CD14-positive monocyte (primary cell): ENCODE measurements around the gene DMPK. TPM values are rescaled to one million over a fixed set of nuclear protein-coding genes. Genes with fewer than 3 reads are reported as not detected.
A peak's percentile ranks its signal among the peaks of the same experiment; 100 is the strongest.

Experiments
- DNase-seq, 3 donors: peaks; one replicate each; pipeline ENCODE4 v3.0.0-alpha.2; 2011 to 2022
- H2AFZ ChIP-seq: 2 replicates; pipeline ENCODE4 v1.6.0; 2012; ENCODE audit warnings: mild to moderate bottlenecking, low read depth, low read length, inconsistent platforms; ENCODE audit not compliant: insufficient read depth, poor library complexity, severe bottlenecking
- H3K27ac ChIP-seq, 2 donors: 1 replicate in 1 of 2; 2 replicates in 1 of 2; pipeline ENCODE4 v1.5.1; 2012 to 2013; ENCODE audit warnings: low read length in 2 of 2, control low read depth in 1 of 2, inconsistent platforms in 1 of 2, low read depth in 1 of 2, mild to moderate bottlenecking in 1 of 2
- H3K27me3 ChIP-seq, 2 donors: one replicate each; pipeline versions ENCODE4 v1.6.0 to v1.6.1; 2011 to 2013; ENCODE audit warnings: low read length in 2 of 2; ENCODE audit not compliant: control insufficient read depth in 2 of 2, insufficient read depth in 2 of 2
- H3K36me3 ChIP-seq, 2 donors: replicated peaks in 1 of 2; 1 replicate in 1 of 2; 2 replicates in 1 of 2; pipeline versions ENCODE4 v1.5.1 to v1.6.1; 2012 to 2013; ENCODE audit warnings: low read length in 2 of 2, control low read depth in 1 of 2, inconsistent platforms in 1 of 2, mild to moderate bottlenecking in 1 of 2; ENCODE audit not compliant: insufficient read depth in 2 of 2, control insufficient read depth in 1 of 2
- H3K4me1 ChIP-seq, 2 donors: 1 replicate in 1 of 2; 2 replicates in 1 of 2; pipeline versions ENCODE4 v1.5.1 to v1.6.1; 2012 to 2013; ENCODE audit warnings: low read length in 2 of 2, control low read depth in 1 of 2, inconsistent platforms in 1 of 2, mild to moderate bottlenecking in 1 of 2, moderate library complexity in 1 of 2; ENCODE audit not compliant: insufficient read depth in 2 of 2, control insufficient read depth in 1 of 2
- H3K4me2 ChIP-seq: replicated peaks from 2 replicates; pipeline ENCODE3; 2012; ENCODE audit warnings: low read length, moderate library complexity, mild to moderate bottlenecking; ENCODE audit not compliant: poor library complexity, severe bottlenecking; ENCODE audit errors: extremely low read depth
- H3K4me3 ChIP-seq, 3 experiments: fragments of 200-600 bp in 1 of 3; sonication (generic) in 1 of 3; replicated peaks in 1 of 3; 1 replicate in 2 of 3; 2 replicates in 1 of 3; pipeline ENCODE4 v1.5.1; 2011 to 2013; ENCODE audit warnings: low read length in 3 of 3, mild to moderate bottlenecking in 3 of 3, control low read depth in 2 of 3, low read depth in 2 of 3, inconsistent platforms in 1 of 3, moderate library complexity in 1 of 3
- H3K79me2 ChIP-seq: 2 replicates; pipeline ENCODE4 v1.6.0; 2012; ENCODE audit warnings: mild to moderate bottlenecking, control low read depth, inconsistent platforms, low read length, moderate library complexity; ENCODE audit not compliant: insufficient read depth
- H3K9ac ChIP-seq: 2 replicates; pipeline ENCODE4 v1.6.0; 2017; ENCODE audit warnings: low read length, mild to moderate bottlenecking; ENCODE audit not compliant: insufficient read depth, poor library complexity, severe bottlenecking
- H3K9me3 ChIP-seq, 2 donors: replicated peaks in 1 of 2; 1 replicate in 1 of 2; 2 replicates in 1 of 2; pipeline versions ENCODE4 v1.5.1 to v1.6.1; 2012 to 2013; ENCODE audit warnings: low read length in 2 of 2, control low read depth in 1 of 2; ENCODE audit not compliant: control insufficient read depth in 1 of 2, insufficient read depth in 1 of 2
- H4K20me1 ChIP-seq: 2 replicates; pipeline ENCODE4 v1.6.0; 2012; ENCODE audit warnings: mild to moderate bottlenecking, low read length, control low read depth, moderate library complexity; ENCODE audit not compliant: insufficient read depth
- H3K27ac Mint-ChIP-seq, 7 donors: one replicate each; pipeline ENCODE4 v1.8.0; 2020; ENCODE audit warnings: mild to moderate bottlenecking in 7 of 7, mixed read lengths in 7 of 7, moderate library complexity in 6 of 7, inconsistent platforms in 2 of 7
- H3K27me3 Mint-ChIP-seq, 3 donors: one replicate each; pipeline ENCODE4 v1.8.0; 2021 to 2022; ENCODE audit warnings: low read depth in 3 of 3, mild to moderate bottlenecking in 3 of 3, mixed read lengths in 3 of 3, moderate library complexity in 3 of 3, inconsistent platforms in 1 of 3
- H3K36me3 Mint-ChIP-seq, 2 donors: one replicate each; pipeline ENCODE4 v1.8.0; 2020; ENCODE audit warnings: mixed read lengths in 2 of 2, inconsistent platforms in 1 of 2, mild to moderate bottlenecking in 1 of 2
- H3K4me1 Mint-ChIP-seq: one replicate; pipeline ENCODE4 v1.8.0; 2020; ENCODE audit warnings: mild to moderate bottlenecking, mixed read lengths
- H3K4me3 Mint-ChIP-seq, 2 donors: one replicate each; pipeline ENCODE4 v1.8.0; 2020; ENCODE audit warnings: mild to moderate bottlenecking in 2 of 2, mixed read lengths in 2 of 2, moderate library complexity in 1 of 2
- H3K9me3 Mint-ChIP-seq, 7 donors: one replicate each; pipeline ENCODE4 v1.8.0; 2020 to 2022; ENCODE audit warnings: mixed read lengths in 7 of 7, mild to moderate bottlenecking in 6 of 7, moderate library complexity in 6 of 7, inconsistent platforms in 2 of 7
- CTCF ChIP-seq: fragments of 200-600 bp; IDR thresholded peaks from one replicate; pipeline ENCODE4 v1.8.0; 2022; ENCODE audit warnings: antibody characterized with exemption, mild to moderate bottlenecking
- WGBS: methylation state at CpG from one replicate; pipeline ENCODE4 v1.1.5; 2013; ENCODE audit warnings: missing lambda C conversion rate; ENCODE audit not compliant: insufficient coverage; 5-methylcytosine and 5-hydroxymethylcytosine counted together
- intact Hi-C, 2 donors: fragments of 100-400 bp; cut with micrococcal nuclease; formaldehyde crosslinking; loops; one replicate each; pipeline versions ENCODE4 v1.15.0 to v1.15.1; 2023
- polyA plus RNA-seq, 3 donors: library from polyadenylated mRNA; depleted of rRNA in 1 of 3; unstranded in 2 of 3; stranded (reverse) in 1 of 3; fragments of 300-500 nt in 2 of 3; fragments of >200 nt in 1 of 3; fragmentation: Illumina TruSeq in 2 of 3; gene quantifications; 1 replicate in 2 of 3; 2 replicates in 1 of 3; pipeline ENCODE4 v1.2.3, GENCODE V29; 2012 to 2021

Gene DMPK
- polyA plus RNA-seq, 3 donors: 0.17 to 3.8 TPM; not detected in 1

GRCh38 chr19:45779231-45780145, 2.8 kb downstream of the DMPK start:
- H3K27ac ChIP-seq: no peak overlapping the region
- peaks cover 13 to 24% of the 10 kb centered on the region in 2 donors for H3K9me3 ChIP-seq
- peak; percentile 20 to 53 (median 29) for DNase-seq
- H2AFZ ChIP-seq: no peak overlapping the region
- peaks cover 0 to 40% (median 21%) of the 10 kb centered on the region in 7 donors for H3K9me3 Mint-ChIP-seq
- no peaks in the 10 kb centered on the region for H3K79me2 ChIP-seq
- H3K36me3 ChIP-seq: no peaks in the 10 kb centered on the region
- H3K4me2 ChIP-seq: peak overlapping the region; percentile 41
- no peak overlapping the region for H3K4me3 ChIP-seq
- intact Hi-C loops: no loop called here
- peaks cover 7 to 18% of the 10 kb centered on the region in 2 donors for H3K36me3 Mint-ChIP-seq
- peaks cover 11 to 21% of the 10 kb centered on the region in 2 donors for H3K4me1 ChIP-seq
- H3K9ac ChIP-seq: no peak overlapping the region
- peak; percentile 71 for TF ChIP-seq CTCF
- peak overlapping the region in 1 of 2 donors; percentile 94 for H3K4me3 Mint-ChIP-seq
- H3K27ac Mint-ChIP-seq: peak overlapping the region in 1 of 7 donors; percentile 53
- peaks cover 84 to 100% (median 88%) of the 10 kb centered on the region in 3 donors for H3K27me3 Mint-ChIP-seq
- WGBS: under 1% methylated on average over 20 of the region's 48 CpGs
- H3K27me3 ChIP-seq: peaks cover 48 to 93% of the 10 kb centered on the region in 2 donors
- H4K20me1 ChIP-seq: peaks cover 80% of the 10 kb centered on the region
- peaks cover 18% of the 10 kb centered on the region for H3K4me1 Mint-ChIP-seq

- H3K27ac Mint-ChIP-seq: no peak overlapping the region
- Histone ChIP-seq H3K27ac (no peak overlapping the region), H3K4me2 (no peak overlapping the region), H2AFZ (no peak overlapping the region), H3K4me1 (peaks cover 11 to 21% of the 10 kb centered on the region in 2 donors), H3K36me3 (no peaks in the 10 kb centered on the region), H3K4me3 (no peak overlapping the region), H3K9ac (no peak overlapping the region), H3K27me3 (peaks cover 42 to 91% of the 10 kb centered on the region in 2 donors), H3K79me2 (no peaks in the 10 kb centered on the region), H4K20me1 (peaks cover 73% of the 10 kb centered on the region), H3K9me3 (peaks cover 13 to 23% of the 10 kb centered on the region in 2 donors)
- DNase-seq: no peak
- H3K27me3 Mint-ChIP-seq: peaks cover 84 to 100% (median 88%) of the 10 kb centered on the region in 3 donors
- peaks cover 18% of the 10 kb centered on the region for H3K4me1 Mint-ChIP-seq
- WGBS: 98% methylated on average over 24 of the region's 28 CpGs
- peaks cover 0 to 35% (median 21%) of the 10 kb centered on the region in 7 donors for H3K9me3 Mint-ChIP-seq
- TF ChIP-seq CTCF: no peak
- intact Hi-C loops: no loop called here
- H3K36me3 Mint-ChIP-seq: peaks cover 7 to 14% of the 10 kb centered on the region in 2 donors
- H3K4me3 Mint-ChIP-seq: peak overlapping the region in 1 of 2 donors; percentile 94
Observed at GRCh38 chr19:45778010-45778661, 4.2 kb downstream of the DMPK start.
